NCI-H2227 (cell line): ENCODE measurements around the gene CST2.
"Not testable (repeated sequence)": the region's sequence is repeated elsewhere in the genome, so short reads cannot be mapped to it uniquely, and the experiment has no call there.

Experiments
- DNase-seq: peaks from one replicate; lab custom pipeline; 2025; ENCODE audit not compliant: unreplicated experiment; lab: John Stamatoyannopoulos, UW

Gene CST2

GRCh38 chr20:23826541-23827021, at the start of gene CST2:
Gene CST2, minus strand, starts transcription at chr20:23826729. Its CDS starts 69 bp downstream, at chr20:23826660.
- no peak for DNase-seq

DNA sequence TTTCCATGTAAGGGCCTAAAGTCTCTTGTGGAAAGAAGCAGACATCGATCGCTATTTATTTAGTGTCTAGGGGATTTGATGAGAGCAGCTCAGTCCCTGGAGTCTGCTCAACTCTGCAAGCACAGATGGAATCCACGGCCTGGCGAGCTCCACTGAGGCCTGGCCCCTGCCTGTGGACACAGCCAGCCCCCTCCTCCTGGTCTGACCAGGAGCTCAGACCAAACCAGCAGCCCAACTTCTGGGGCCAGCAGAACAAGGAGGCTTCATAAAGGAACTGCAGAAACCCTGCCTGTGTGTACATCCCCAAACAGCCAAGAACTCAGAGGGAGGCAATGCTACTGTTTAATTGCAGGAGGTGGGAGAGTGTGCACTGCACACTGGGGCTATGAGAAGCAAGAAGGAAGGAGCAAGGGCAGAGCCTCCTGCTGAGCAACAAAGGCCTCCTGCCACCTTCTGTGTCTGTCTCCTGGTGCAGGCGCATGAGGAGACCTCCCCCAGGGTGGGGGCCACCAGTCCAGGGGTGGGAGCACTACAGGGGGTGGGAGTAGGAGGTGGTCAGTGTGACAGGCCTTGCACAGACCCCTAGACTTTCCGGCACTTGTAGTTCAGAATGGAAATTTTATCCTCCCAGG, 49.2 kb upstream of the CST2 start:
- no peak for DNase-seq

GRCh38 chr20:23874747-23875146, 48.2 kb upstream of the CST2 start:
- no peak for DNase-seq

- no peak for DNase-seq
Observed at GRCh38 chr20:23873370-23874015, 47.0 kb upstream of the CST2 start.

DNA sequence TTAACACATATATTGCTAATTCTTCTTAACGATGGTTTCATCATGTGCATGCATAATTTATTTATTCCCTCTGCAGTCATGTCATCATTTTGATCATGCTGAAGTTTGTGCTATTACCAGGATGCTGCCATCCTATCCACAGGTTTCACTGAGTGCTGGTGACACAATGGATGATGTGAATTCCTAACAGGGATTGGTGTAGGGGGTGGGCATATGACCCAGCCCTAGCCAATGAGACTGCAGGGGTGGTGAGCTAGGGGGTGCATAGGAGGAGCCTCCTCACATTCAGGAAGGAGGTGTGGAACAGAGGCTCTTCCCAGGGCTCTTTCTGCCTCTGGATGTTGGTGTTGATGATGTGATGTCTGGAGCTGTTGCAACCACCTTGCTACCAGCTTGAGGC, 45.5 kb upstream of the CST2 start:
- no peak for DNase-seq

DNA sequence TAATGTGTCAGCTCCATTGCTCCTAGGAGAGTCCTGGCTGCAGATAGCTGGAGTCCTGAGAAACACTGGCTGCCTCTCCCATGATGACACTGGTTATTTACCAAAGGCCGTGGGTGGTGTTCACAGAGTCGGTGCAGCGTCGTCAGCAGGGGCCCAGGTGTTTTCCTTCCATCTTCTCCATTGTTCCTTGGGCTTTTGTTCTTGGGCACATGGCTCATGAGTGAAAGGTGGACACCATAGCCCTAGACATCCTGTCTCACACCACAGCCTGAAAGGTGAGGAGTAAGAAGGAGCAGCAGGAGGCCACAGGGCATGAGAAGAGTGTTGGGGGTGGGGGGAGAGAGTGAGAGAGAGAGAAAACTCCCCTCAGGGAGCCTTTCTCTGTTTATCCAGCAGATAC, 43.9 kb upstream of the CST2 start:
- DNase-seq: no peak

GRCh38 chr20:23869520-23869919, 43.0 kb upstream of the CST2 start:
- DNase-seq: no peak

- DNase-seq: no peak
Observed at GRCh38 chr20:23868321-23868720, 41.8 kb upstream of the CST2 start.

DNA sequence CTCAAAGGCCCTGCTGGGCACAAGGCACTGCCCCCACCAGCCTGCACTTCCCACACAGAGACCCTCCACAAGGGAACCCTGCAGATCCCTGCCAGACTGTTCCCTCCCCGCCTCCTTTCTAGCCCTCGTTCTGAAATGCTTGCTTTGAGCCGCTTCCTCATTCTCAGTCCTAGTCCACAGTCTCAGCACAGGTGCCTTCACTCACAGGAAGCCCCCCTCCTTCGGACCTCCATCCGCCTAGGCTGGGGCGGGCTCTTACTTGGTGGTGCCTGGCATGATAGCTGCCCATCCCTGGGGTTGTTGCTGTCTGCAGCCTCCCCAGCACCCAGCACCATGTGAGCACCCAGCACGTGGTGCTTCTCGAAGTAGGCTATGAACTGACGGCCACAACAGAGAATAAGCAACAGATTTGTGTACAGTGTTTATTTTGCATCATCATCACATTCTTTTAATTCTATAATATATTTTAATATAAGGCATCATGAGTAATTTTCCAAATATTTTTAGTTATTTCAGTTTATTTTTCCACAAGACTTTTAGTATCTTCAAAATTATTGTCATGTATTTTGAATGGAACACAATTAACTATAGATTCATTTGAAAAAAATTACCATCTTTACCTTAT, 40.7 kb upstream of the CST2 start:
- no peak for DNase-seq

DNA sequence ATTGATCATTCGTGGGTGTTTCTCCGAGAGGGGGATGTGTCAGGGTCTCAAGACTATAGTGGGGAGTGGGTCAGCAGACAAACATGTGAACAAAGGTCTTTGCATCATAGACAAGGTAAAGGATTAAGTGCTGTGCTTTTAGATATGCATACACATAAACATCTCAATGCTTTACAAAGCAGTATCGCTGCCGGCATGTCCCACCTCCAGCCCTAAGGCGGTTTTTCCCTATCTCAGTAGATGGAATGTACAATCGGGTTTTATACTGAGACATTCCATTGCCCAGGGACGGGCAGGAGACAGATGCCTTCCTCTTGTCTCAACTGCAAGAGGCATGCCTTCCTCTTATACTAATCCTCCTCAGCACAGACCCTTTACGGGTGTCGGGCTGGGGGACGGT, 34.2 kb upstream of the CST2 start:
- DNase-seq: not testable (repeated sequence)

DNA sequence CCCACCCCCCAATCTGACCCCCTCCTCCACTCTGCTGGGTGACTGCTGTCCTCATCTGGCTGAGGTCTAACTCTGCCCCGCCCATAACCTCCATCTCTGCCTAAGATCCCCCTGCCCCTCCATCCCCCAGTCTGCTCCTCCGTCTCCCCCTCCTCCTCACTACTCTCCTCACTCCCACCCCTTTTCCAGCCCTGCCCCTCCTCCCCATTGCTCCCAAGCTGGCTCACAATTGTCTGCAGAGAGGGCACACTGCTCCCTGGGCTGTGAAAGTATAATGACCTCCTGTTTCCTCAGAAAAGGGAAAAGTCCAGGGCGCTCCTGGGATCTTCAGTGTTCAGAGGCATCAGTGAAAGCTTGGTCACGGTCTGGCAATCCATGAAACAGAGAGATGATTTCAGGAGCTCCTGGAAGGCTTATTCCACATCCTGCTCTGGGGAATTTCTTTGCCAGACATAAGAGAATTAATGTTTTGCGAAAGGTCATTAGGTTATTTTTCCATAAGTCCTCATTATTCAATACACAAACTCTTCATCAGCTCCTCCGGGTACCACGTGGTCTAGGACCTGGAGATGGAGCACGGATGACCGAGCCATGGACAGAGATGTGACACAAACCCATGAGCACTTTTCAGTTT, 31.6 kb upstream of the CST2 start:
- DNase-seq: no peak

DNA sequence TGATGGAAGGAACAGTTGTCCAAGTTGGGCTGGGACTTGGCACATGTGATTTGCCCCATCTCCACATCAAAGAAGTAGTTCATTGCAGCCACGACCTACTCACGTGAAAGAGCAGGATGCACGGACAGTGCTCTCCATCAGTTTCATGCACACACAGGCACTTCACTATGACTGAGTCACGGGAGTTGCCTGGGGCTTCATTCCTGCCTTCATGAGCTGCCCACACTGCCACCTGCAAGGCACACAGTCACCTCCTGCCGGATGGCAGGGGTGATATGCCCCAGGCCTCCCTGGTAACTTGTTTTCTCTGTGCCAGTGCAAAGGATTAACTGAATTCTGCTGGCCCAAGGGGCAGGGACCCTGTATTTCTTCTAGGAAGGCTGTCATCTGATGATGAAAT, 30.2 kb upstream of the CST2 start:
- DNase-seq: no peak

GRCh38 chr20:23856226-23856625, 29.7 kb upstream of the CST2 start:
- DNase-seq: no peak

DNA sequence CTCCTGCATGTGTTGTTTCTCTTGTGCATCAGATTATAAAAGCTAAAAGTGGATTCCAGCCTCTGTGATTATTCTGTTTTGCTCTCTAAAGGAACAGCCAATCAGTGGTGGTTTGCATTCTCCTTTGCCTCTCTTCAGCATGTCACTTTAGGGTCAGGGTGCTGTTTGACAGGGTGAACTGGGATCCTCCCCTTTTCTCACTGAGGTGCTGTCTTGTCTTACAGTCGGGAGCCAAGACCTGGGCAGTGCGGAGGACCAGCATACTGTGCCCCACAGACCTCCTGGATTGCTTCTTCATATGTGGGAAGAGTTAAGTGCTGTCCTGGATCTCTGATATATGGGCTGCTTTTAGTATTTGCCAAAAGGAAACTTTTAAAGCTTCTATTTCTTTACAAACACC, 15.2 kb upstream of the CST2 start:
- DNase-seq: no peak

DNA sequence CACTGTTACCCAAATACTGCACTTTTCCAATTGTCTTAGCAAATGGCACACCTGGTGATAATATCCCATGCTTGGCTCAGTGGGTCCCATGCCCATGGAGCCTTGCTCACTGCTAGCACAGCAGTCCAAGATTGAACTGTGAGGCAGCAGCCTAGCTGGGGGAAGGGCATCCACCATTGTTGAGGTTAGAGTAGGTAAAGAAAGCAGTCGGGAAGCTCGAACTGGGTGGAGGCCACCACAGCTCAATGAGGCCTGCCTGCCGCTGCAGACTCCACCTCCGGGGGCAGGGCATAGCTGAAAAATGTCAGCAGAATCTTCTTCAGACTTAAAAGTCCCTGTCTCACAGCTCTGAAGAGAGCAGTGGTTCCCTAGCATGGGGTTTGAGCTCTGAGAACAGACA, 9.2 kb upstream of the CST2 start:
- no peak for DNase-seq

DNA sequence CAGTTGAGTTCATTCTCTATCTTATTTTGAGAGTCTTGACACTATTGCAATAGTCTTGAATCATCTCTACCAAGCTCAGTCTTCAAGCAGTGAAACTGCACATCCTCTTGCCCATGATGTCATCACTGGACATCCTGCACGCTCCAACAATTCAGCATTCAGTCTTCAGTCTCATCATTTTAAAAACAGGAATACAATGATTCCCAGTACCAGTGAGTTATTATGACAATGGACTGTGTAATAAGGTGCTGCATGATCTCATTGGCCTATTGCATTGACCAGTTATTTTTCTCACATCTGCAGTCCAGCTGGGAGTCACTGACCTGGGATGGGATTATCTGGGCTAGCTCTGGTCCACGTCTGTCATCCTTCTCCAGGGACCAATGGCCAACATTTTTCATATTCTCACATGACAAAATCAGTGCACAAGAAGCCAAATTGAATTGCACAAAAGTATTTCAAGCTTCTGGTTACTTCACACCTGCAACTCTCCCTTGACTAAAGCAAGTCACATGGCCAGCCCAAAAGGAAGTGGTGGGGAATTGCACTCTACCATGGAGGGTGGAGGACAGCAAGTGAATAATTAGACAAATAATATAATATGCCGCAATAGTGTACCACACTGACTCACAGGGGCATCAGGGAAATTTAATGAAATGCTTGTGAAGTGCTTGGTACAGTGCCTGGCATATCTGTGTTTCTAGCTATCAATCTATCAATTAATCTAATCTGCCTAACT, 6.4 kb upstream of the CST2 start:
- DNase-seq: no peak

- DNase-seq: not testable (repeated sequence)
Observed at GRCh38 chr20:23831961-23832360, 5.4 kb upstream of the CST2 start.

- no peak for DNase-seq
Observed at GRCh38 chr20:23823621-23824324, 2.8 kb downstream of the CST2 start.

DNA sequence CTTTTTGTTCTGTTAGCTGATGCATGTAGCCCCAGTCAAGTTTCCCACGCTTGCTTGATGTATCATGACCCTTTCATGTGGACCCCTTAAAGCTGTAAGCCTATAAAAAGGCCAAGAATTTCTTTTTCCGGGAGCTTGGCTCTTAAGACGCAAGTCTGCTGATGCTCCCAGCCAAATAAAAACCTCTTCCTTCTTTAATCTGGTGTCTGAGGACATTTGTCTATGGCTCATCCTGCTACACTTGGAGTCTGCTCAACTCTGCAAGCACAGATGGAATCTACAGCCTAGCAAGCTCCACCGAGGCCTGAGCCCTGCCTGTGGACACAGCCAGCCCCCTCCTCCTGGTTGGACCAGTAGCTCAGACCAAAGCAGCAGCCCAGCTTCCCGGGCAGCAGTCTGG, 3.4 kb downstream of the CST2 start:
- DNase-seq: no peak

GRCh38 chr20:23820493-23820892, 6.0 kb downstream of the CST2 start:
- no peak for DNase-seq

DNA sequence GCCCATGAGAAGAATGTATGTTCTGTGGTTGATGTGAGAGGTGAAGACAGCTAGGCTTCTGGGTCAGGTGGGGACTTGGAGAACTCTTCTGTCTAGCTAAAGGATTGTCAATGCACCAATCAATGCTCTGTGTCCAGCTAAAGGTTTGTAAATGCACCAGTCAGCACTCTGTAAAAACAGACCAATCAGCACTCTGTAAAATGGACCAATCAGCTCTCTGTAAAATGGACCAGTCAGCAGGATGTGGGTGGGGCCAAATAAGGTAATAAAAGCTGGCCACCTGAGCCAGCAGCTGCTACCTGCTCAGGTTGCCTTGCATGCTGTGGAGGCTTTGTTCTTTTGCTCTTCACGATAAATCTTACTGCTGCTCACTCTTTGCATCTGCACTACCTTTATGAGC, 15.0 kb downstream of the CST2 start:
- DNase-seq: not testable (repeated sequence)
